IPS DF 4.7 (cell line): ENCODE data around the gene TGFB1I1.
"Not testable (repeated sequence)": the region's sequence is repeated elsewhere in the genome, so short reads cannot be mapped to it uniquely, and the experiment has no call there.

Experiments used
- DNase-seq: peaks from one replicate; pipeline ENCODE4 v3.0.0-alpha.2; 2013; ENCODE audit warnings: low spot score; ENCODE audit errors: extremely low read depth

Gene TGFB1I1

DNA sequence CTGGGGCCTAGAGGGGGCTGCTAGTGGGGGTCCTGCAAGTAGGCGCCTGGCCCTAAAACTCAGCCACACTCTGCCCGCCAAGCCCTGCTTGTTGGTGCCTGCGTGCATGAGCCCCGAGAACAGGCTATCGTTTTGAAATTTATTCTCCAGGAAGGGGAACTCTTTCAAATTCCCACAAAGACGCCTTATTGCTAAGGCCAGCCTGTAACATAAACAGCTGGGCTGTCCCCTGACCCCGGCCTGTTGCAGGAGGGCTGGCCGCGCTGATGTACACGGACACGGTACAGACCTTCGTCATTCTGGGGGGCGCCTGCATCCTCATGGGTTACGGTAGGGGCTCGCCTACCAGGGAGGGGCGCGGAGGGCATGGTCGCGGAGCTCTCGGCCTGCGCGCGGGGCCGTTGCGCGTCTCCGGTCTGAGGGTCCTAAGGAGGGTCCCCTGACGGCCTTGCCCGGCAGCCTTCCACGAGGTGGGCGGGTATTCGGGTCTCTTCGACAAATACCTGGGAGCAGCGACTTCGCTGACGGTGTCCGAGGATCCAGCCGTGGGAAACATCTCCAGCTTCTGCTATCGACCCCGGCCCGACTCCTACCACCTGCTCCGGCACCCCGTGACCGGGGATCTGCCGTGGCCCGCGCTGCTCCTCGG lies 15.2 kb downstream of the TGFB1I1 start:
- no peak for DNase-seq

DNA sequence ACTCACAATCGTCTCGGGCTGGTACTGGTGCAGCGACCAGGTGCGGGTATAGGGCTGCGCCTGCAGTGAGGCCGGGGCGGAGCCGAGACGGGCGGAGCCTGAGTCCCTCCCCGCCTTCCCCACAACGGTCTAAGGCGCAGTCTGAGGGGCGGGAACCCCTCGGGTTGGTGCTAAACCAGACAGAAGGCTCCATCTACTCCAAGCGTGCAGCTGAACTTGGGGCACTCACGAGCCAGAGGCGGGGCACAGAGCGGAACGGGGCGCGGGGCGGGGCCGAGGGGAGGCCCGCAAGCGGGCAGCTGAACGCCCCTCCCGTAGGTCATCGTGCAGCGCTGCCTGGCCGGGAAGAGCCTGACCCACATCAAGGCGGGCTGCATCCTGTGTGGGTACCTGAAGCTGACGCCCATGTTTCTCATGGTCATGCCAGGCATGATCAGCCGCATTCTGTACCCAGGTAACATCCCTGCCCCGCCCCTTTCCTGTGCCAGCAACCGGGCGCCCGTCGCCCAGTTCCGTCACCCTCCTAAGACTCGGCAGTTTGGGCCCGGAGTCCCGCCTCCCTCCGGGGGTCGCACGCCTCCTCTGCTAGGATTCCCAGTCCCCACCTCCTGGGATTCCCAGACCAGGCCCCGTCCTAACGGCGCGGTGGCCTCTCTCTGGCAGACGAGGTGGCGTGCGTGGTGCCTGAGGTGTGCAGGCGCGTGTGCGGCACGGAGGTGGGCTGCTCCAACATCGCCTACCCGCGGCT lies 15.9 kb downstream of the TGFB1I1 start:
- no peak for DNase-seq

- DNase-seq = no peak
Observed at GRCh38 chr16:31488468-31489297, 16.7 kb downstream of the TGFB1I1 start.

- no peak for DNase-seq
Observed at GRCh38 chr16:31489298-31489564, 17.3 kb downstream of the TGFB1I1 start.

DNA sequence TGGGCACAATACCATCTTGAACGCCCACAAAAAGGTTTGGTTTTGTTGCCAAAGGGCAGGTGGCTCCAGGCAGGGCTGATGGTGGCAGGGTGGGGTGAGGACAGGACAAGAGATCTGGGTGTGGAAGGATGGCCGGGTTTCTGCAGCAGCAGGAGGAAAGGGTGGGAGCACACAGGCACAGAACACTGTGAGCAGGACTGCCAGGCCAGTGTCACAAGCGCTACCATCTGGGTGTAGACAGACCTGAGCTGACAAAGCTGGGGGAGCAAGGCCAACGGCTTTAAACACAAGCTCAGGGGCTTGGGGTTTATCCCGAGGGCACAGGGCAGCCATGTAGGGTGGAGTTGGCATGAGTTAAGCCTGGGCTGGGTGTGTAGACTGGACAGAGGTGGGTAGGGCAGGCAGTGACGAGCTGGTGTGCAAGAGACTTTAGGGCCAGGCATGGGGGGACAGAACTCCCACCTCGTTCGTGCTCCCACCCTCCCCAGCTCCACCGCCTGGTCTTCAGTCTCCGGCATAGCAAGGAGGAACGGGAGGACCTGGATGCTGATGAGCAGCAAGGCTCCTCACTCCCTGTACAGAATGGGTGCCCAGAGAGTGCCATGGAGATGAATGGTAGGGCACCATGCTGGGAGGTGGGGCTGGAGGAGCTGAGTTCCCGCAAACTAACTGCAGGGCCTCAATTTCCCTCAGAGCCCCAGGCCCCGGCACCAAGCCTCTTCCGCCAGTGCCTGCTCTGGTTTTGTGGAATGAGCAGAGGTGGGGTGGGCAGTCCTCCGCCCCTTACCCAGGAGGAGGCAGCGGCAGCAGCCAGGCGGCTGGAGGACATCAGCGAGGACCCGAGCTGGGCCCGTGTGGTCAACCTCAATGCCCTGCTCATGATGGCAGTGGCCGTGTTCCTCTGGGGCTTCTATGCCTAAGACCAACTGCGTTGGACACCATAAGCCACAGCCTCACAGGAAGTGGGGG lies 17.9 kb downstream of the TGFB1I1 start:
- no peak for DNase-seq

GRCh38 chr16:31491778-31492418 lies 19.9 kb downstream of the TGFB1I1 start:
- no peak for DNase-seq

GRCh38 chr16:31493506-31494125 lies 21.7 kb downstream of the TGFB1I1 start:
- DNase-seq = no peak

- DNase-seq = no peak
Observed at GRCh38 chr16:31496670-31497069, 24.7 kb downstream of the TGFB1I1 start.

DNA sequence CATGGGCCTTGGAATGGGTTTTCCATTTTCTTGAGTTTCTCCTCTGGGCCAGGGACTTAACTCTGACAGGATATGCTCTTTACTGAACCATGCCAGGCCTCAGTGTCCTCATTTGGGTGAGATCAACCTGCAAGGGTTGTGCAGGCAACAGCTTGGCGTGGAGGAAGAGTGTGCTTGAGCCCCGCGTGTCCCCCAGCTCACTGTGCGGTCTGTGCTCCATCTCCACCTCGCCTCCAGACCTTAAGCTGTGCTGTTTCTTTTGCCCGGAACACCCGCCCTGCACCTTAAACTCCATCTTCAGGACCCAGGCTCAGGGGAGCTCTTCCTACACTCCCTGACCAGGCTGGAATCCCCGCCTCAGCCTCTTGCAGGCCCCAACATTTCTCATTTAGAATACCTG lies 26.5 kb downstream of the TGFB1I1 start:
- no peak for DNase-seq

DNA sequence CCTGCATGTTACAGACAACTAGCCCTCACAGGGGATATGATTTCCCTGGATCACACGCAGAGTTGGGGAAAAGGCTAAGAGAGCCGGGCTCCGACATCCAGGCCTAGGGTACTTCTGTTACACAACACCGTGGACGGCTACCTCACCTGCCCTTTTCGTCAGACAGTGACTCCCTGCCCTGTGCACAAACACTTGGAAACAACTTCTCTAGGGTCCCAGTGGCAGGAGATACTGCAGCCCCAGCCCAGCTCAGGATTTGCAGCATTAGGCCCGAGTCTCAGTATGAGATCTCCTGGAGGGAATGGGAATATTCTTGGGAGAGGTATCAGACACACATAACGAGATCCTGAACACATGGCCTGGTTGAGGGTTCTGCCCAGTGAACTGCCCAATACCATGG lies 28.0 kb downstream of the TGFB1I1 start:
- DNase-seq = no peak

GRCh38 chr16:31501226-31501965 lies 29.4 kb downstream of the TGFB1I1 start:
- no peak for DNase-seq

DNA sequence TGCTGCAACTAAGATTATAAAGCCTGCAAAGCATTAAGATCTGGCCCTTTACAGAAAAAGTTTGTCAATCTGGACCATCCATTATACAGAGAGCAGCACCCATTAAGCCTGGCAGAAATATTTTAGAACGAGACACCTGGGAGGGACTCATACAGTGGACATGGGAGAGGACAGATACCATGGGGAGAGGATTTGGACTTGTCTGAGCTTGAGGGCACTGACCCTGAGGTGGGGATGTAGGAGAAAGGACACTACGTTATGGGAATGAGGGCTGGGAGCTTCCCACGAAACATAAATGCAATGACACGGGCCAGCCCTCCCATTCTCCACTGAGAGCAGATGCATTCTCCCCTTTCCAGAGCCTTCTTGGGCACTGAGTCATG lies 30.0 kb downstream of the TGFB1I1 start:
- DNase-seq = no peak

- DNase-seq = no peak
Observed at GRCh38 chr16:31502981-31503380, 31.0 kb downstream of the TGFB1I1 start.

GRCh38 chr16:31503555-31503954 lies 31.6 kb downstream of the TGFB1I1 start:
- DNase-seq = not testable (repeated sequence)

DNA sequence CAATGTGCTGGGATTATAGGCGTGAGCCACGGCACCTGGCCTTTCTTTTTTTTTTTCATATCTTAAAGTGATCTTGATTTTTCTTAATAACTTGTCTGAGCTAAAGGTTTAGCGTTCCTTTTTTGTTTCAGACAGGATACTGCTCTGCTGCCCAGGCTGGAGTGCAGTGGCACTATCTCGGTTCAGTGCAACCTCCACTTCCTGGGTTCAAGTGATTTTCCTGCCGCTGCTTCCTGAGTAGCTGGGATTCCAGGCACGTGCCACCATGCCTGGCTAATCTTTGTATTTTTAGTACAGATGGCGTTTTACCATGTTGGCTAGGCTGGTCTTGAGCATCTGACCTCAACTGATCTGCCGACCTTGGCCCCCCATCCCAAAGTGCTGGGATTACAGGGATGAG lies 32.2 kb downstream of the TGFB1I1 start:
- no peak for DNase-seq

GRCh38 chr16:31505483-31505882 lies 33.5 kb downstream of the TGFB1I1 start:
- no peak for DNase-seq

DNA sequence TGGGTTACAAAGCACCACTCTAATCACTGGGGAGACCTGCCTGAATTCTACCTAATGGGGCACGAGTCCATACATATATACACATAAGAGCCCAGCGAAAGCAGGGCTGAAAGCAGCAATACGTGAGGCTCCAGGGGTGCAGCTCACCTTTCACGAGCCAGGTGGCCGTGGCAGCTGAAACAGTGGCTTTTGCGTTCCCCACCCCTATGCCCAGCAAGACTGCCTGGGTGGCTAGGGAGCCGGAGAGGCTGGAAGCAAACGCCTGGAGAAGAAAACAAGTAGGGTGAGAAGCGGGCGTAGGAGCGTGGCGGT lies 35.6 kb downstream of the TGFB1I1 start:
- no peak for DNase-seq

DNA sequence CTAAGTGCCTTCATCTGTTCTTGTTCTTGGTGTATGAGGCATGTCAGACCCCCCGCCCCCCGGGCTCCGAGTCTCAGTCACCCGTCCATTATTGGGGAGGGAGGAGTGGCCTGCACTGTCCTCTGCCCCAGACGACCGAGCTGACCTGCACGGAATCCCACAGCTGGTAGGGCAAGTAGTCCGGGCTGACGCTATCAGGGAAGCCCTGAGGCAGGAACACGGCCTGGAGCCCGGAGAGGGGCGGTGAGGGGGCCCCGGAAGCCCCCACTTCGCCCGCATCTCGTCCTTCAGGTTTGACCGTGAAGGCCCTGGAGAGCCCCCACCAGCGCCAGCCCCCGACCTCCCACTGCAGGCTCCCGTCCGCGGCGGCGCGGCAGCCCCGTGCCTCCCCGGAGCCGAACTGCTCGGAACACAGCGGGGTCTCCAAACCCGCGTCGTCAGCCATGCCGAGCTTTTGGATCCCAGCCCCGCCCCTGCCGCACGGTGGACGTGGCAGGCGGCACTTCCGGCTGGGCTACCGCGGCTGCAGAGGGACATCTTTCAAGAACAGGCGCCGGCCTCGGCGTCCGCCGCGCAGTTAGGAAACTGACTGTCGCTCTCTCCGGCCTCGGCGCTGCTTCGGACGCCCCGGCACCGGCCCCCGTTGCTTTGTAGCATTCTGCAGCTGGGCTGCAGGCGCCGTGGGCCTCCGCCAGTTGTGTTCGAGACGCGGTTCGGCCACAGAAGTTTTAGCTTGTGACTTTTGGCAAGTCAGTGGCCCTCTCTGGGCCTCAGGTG lies 36.2 kb downstream of the TGFB1I1 start, which contains the start of gene RUSF1:
RUSF1 (minus strand) TSS at position 463 of the 777 bp plus-strand sequence; CDS start at position 445, 18 bp downstream.
- DNase-seq = no peak

- DNase-seq = no peak
Observed at GRCh38 chr16:31508706-31509195, 36.8 kb downstream of the TGFB1I1 start.
